Stimulated activated CD4-positive, alpha-beta T cell treated with anti-CD3 and anti-CD28 coated beads, Interleukin-1b, Interleukin-23, amount 100 ng/mL, for 4 hours (primary cell): Measurements from ENCODE around the gene LRRIQ3.

ENCODE experiments used
- DNase-seq, 2 donors: peaks; one replicate each; pipeline ENCODE4 v3.0.0-alpha.2; 2020; ENCODE audit warnings: low read depth in 2 of 2

Gene LRRIQ3

GRCh38 chr1:74107394-74107793 is 90.6 kb downstream of the LRRIQ3 start:
- no peak for DNase-seq

GRCh38 chr1:74091371-74091770 is 106.6 kb downstream of the LRRIQ3 start:
- DNase-seq = no peak

- no peak for DNase-seq
These were observed 114.8 kb downstream of the LRRIQ3 start for GRCh38 chr1:74083128-74083527.

GRCh38 chr1:74065081-74065480 is 132.9 kb downstream of the LRRIQ3 start:
- DNase-seq = no peak

- DNase-seq = no peak
These were observed 140.3 kb downstream of the LRRIQ3 start for GRCh38 chr1:74057719-74058118.

GRCh38 chr1:74053407-74053806 is 144.6 kb downstream of the LRRIQ3 start:
- no peak for DNase-seq

- no peak for DNase-seq
These were observed 147.6 kb downstream of the LRRIQ3 start for GRCh38 chr1:74050386-74050785.

- DNase-seq = no peak
These were observed 159.9 kb downstream of the LRRIQ3 start for GRCh38 chr1:74038042-74038441.

- no peak for DNase-seq
These were observed 185.4 kb downstream of the LRRIQ3 start for GRCh38 chr1:74012583-74012982.

- DNase-seq = no peak
These were observed 186.2 kb downstream of the LRRIQ3 start for GRCh38 chr1:74011736-74012135.

- DNase-seq = no peak
These were observed 187.8 kb downstream of the LRRIQ3 start for GRCh38 chr1:74010206-74010605.

GRCh38 chr1:74005533-74005932 is 192.4 kb downstream of the LRRIQ3 start:
- no peak for DNase-seq

- no peak for DNase-seq
These were observed 194.2 kb downstream of the LRRIQ3 start for GRCh38 chr1:74003806-74004205.

GRCh38 chr1:73998348-73998959 is 199.5 kb downstream of the LRRIQ3 start:
- no peak for DNase-seq

GRCh38 chr1:73980324-73981040 is 217.5 kb downstream of the LRRIQ3 start:
- no peak for DNase-seq

- DNase-seq = no peak
These were observed 218.3 kb downstream of the LRRIQ3 start for GRCh38 chr1:73979684-73980083.

GRCh38 chr1:73978964-73979363 is 219.0 kb downstream of the LRRIQ3 start:
- DNase-seq = no peak
